Measurements from ENCODE around the gene SGPL1.

Gene SGPL1

GRCh38 chr10:70927189-70927943 is 111.6 kb downstream of the SGPL1 start:
- DNase-seq = no peak

- DNase-seq = no peak
These were observed 112.4 kb downstream of the SGPL1 start for GRCh38 chr10:70928140-70928539.

GRCh38 chr10:70930263-70931000 is 114.7 kb downstream of the SGPL1 start:
- no peak for DNase-seq
